Stromal cell of bone marrow (primary cell): Measurements from ENCODE around the gene NTM.

Experiments used
- DNase-seq: peaks from one replicate; pipeline ENCODE4 v3.0.0-alpha.2; 2012; ENCODE audit warnings: low read depth

The NTM gene

GRCh38 chr11:131917634-131918384, 547.4 kb downstream of the NTM start:
- DNase-seq = no peak

- DNase-seq = no peak
These were observed 548.2 kb downstream of the NTM start for GRCh38 chr11:131918663-131919062.

GRCh38 chr11:131922220-131922619, 551.8 kb downstream of the NTM start:
- DNase-seq = no peak

- DNase-seq = no peak
These were observed 552.9 kb downstream of the NTM start for GRCh38 chr11:131923309-131923708.

GRCh38 chr11:131924001-131924400, 553.6 kb downstream of the NTM start:
- no peak for DNase-seq

- no peak for DNase-seq
These were observed 554.2 kb downstream of the NTM start for GRCh38 chr11:131924457-131925201.

GRCh38 chr11:131925829-131926228, 555.4 kb downstream of the NTM start:
- no peak for DNase-seq

GRCh38 chr11:131928992-131929391, 558.6 kb downstream of the NTM start:
- DNase-seq = no peak

- no peak for DNase-seq
These were observed 562.3 kb downstream of the NTM start for GRCh38 chr11:131932584-131933325.

- DNase-seq = no peak
These were observed 563.6 kb downstream of the NTM start for GRCh38 chr11:131934006-131934405.

- DNase-seq = no peak
These were observed 567.9 kb downstream of the NTM start for GRCh38 chr11:131938351-131938751.

GRCh38 chr11:131940126-131940525, 569.7 kb downstream of the NTM start:
- no peak for DNase-seq

- no peak for DNase-seq
These were observed 572.5 kb downstream of the NTM start for GRCh38 chr11:131942878-131943277.

GRCh38 chr11:131943295-131943694, 572.9 kb downstream of the NTM start:
- DNase-seq = no peak

GRCh38 chr11:131944736-131945135, 574.3 kb downstream of the NTM start:
- DNase-seq = peak; percentile 57

- no peak for DNase-seq
These were observed 575.3 kb downstream of the NTM start for GRCh38 chr11:131945706-131946105.

- DNase-seq = no peak
These were observed 577.1 kb downstream of the NTM start for GRCh38 chr11:131947511-131947910.

- DNase-seq = no peak
These were observed 580.7 kb downstream of the NTM start for GRCh38 chr11:131951121-131951520.

- no peak for DNase-seq
These were observed 583.7 kb downstream of the NTM start for GRCh38 chr11:131954146-131954545.

- no peak for DNase-seq
These were observed 585.5 kb downstream of the NTM start for GRCh38 chr11:131955904-131956303.

- no peak for DNase-seq
These were observed 586.8 kb downstream of the NTM start for GRCh38 chr11:131957201-131957600.

- no peak for DNase-seq
These were observed 587.5 kb downstream of the NTM start for GRCh38 chr11:131957875-131958274.

GRCh38 chr11:131962818-131963217, 592.4 kb downstream of the NTM start:
- DNase-seq = no peak
